Measurements from ENCODE around the gene NECTIN3.

DNA sequence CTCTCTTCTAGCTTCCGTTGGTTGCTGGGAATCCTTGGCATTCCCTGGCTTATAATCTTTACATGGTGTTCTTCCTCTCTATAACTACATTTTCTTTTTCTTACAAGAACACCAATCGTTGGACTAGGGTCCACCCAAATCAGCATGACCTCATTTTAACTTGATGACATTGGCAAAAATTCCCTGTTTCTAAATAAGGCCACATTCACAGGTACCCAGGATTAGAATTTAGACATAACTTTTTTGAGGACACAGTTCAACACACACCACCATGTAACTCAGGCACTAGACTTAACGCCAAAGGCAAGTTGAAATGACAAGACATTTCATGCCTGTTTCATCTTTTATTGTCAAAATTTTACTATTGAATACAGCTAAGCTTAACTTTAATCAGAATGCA is 93.0 kb downstream of the NECTIN3 start:
- no peak for TF ChIP-seq EZH2phosphoT487 (IDR thresholded peaks at IDR 0.05; ENCODE audit: low read depth)
- TF ChIP-seq, protein P1, sequence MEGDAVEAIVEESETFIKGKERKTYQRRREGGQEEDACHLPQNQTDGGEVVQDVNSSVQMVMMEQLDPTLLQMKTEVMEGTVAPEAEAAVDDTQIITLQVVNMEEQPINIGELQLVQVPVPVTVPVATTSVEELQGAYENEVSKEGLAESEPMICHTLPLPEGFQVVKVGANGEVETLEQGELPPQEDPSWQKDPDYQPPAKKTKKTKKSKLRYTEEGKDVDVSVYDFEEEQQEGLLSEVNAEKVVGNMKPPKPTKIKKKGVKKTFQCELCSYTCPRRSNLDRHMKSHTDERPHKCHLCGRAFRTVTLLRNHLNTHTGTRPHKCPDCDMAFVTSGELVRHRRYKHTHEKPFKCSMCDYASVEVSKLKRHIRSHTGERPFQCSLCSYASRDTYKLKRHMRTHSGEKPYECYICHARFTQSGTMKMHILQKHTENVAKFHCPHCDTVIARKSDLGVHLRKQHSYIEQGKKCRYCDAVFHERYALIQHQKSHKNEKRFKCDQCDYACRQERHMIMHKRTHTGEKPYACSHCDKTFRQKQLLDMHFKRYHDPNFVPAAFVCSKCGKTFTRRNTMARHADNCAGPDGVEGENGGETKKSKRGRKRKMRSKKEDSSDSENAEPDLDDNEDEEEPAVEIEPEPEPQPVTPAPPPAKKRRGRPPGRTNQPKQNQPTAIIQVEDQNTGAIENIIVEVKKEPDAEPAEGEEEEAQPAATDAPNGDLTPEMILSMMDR (IDR thresholded peaks at IDR 0.05; ENCODE audit: low read depth, low read length): no peak

Measured in OCI-LY3 (cell line).